GM06990 (cell line): Measurements from ENCODE around the gene ZW10.
"Not testable (repeated sequence)": the region's sequence is repeated elsewhere in the genome, so short reads cannot be mapped to it uniquely, and the experiment has no call there.

Source experiments
- DNase-seq: peaks from one replicate; pipeline ENCODE4 v3.0.0-alpha.2; 2011; ENCODE audit not compliant: insufficient read length; ENCODE audit errors: extremely low read depth
- H3K27me3 ChIP-seq: replicated peaks from 2 replicates; pipeline ENCODE4 v1.6.0; 2011; ENCODE audit warnings: low read length; ENCODE audit not compliant: control insufficient read depth, insufficient read depth
- H3K36me3 ChIP-seq: 2 replicates; pipeline ENCODE4 v1.5.1; 2011; ENCODE audit warnings: low read length; ENCODE audit not compliant: control insufficient read depth, insufficient read depth
- H3K4me3 ChIP-seq: replicated peaks from 2 replicates; pipeline ENCODE4 v1.5.1; 2011; ENCODE audit warnings: low read depth, mild to moderate bottlenecking, control low read depth, low read length
- CTCF ChIP-seq: IDR thresholded peaks from 2 replicates; pipeline ENCODE4 v1.5.1; 2011; ENCODE audit warnings: low read length, control low read depth, mild to moderate bottlenecking, inconsistent platforms; ENCODE audit not compliant: insufficient read depth, poor library complexity, severe bottlenecking

Gene ZW10

GRCh38 chr11:113722221-113722620 lies 51.3 kb downstream of the ZW10 start:
- no peak for TF ChIP-seq CTCF
- no peaks in the 10 kb centered on the region for H3K36me3 ChIP-seq
- H3K27me3 ChIP-seq = no peaks in the 10 kb centered on the region
- DNase-seq = no peak
- no peak overlapping the region for H3K4me3 ChIP-seq

GRCh38 chr11:113721462-113722066 lies 51.9 kb downstream of the ZW10 start:
- Histone ChIP-seq H3K36me3 (no peaks in the 10 kb centered on the region), H3K27me3 (no peaks in the 10 kb centered on the region), H3K4me3 (no peak overlapping the region)
- DNase-seq = no peak
- no peak for TF ChIP-seq CTCF

- not testable (repeated sequence) for H3K36me3 ChIP-seq, DNase-seq, H3K4me3 ChIP-seq, H3K27me3 ChIP-seq
Measured at GRCh38 chr11:113720478-113720877, 53.0 kb downstream of the ZW10 start.

GRCh38 chr11:113715882-113716625 lies 57.4 kb downstream of the ZW10 start:
- Histone ChIP-seq H3K27me3 (no peaks in the 10 kb centered on the region), H3K4me3 (no peak overlapping the region), H3K36me3 (no peaks in the 10 kb centered on the region)
- DNase-seq = no peak
- TF ChIP-seq CTCF = no peak

GRCh38 chr11:113715273-113715672 lies 58.2 kb downstream of the ZW10 start:
- Histone ChIP-seq H3K36me3 (no peaks in the 10 kb centered on the region), H3K27me3 (no peaks in the 10 kb centered on the region), H3K4me3 (no peak overlapping the region)
- no peak for TF ChIP-seq CTCF
- DNase-seq = no peak

- Histone ChIP-seq H3K27me3 (no peaks in the 10 kb centered on the region), H3K36me3 (no peaks in the 10 kb centered on the region), H3K4me3 (no peak overlapping the region)
- TF ChIP-seq CTCF = no peak
- no peak for DNase-seq
Measured at GRCh38 chr11:113710989-113711388, 62.5 kb downstream of the ZW10 start.
